Kidney epithelial cell (primary cell): ENCODE measurements around the gene ABR. TPM values are rescaled to one million over a fixed set of nuclear protein-coding genes. Genes with fewer than 3 reads are reported as not detected.

Experiments
- DNase-seq: peaks from one replicate; pipeline ENCODE4 v3.0.0-alpha.2; 2010; ENCODE audit warnings: low read depth
- H3K27me3 ChIP-seq: 2 replicates; pipeline ENCODE4 v1.6.0; 2011; ENCODE audit warnings: low read length; ENCODE audit not compliant: control insufficient read depth, insufficient read depth
- H3K36me3 ChIP-seq: 2 replicates; pipeline ENCODE4 v1.5.1; 2011; ENCODE audit warnings: low read length; ENCODE audit not compliant: control insufficient read depth, insufficient read depth
- H3K4me3 ChIP-seq: 2 replicates; pipeline ENCODE4 v1.5.1; 2011; ENCODE audit warnings: low read depth, mild to moderate bottlenecking, control low read depth, low read length
- total RNA-seq: library from RNA; depleted of rRNA; stranded (reverse); fragments of >200 nt; gene quantifications from 2 replicates; pipeline ENCODE4 v1.2.3, GENCODE V29; 2015
- TF ChIP-seq, protein P1 (sequence below): IDR thresholded peaks from 2 replicates; pipeline ENCODE4 v1.5.1; 2011; ENCODE audit warnings: mild to moderate bottlenecking, moderate library complexity, low read length, control low read depth, inconsistent platforms; ENCODE audit not compliant: insufficient read depth, poor library complexity, severe bottlenecking

The ABR gene
- total RNA-seq, 1 donor from 2014 or later, result 141 TPM

DNA sequence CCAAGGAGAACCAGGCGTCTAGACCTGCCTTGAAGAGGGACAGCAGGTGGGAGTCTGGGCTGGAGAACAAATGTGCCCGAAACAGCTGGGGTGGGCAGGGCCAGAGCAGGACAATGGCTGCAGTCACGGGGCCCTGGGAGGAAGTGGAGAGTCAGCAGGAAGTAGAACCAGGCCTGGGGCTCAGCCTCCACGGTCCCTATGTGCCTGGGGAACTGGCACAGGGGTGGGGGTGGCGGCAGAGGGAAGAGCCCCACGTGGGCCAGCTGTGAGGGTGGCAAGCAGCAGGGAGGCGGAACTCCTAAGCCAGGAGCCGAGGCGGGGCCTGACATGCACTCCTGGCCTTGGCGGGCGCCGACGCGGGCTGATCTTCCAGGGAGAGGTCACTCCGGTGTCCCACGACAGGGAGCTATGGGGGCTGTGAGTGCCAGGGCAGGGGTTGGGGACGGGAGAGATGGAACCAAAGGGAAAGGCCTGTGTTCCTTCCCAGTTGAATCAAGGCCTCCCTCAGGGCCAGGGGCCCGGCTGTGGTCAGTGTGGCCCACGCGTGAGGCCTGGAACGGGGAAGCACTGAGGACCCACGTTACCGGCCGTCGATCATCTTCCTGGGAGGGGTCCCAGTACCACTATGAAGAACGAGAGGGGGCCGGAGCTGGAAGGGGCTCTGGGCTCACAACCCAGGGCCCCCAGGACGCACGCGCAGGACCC lies 140.1 kb downstream of the ABR start:
- H3K4me3 ChIP-seq, result no peak overlapping the region
- H3K27me3 ChIP-seq, result no peaks in the 10 kb centered on the region
- TF ChIP-seq, protein P1, sequence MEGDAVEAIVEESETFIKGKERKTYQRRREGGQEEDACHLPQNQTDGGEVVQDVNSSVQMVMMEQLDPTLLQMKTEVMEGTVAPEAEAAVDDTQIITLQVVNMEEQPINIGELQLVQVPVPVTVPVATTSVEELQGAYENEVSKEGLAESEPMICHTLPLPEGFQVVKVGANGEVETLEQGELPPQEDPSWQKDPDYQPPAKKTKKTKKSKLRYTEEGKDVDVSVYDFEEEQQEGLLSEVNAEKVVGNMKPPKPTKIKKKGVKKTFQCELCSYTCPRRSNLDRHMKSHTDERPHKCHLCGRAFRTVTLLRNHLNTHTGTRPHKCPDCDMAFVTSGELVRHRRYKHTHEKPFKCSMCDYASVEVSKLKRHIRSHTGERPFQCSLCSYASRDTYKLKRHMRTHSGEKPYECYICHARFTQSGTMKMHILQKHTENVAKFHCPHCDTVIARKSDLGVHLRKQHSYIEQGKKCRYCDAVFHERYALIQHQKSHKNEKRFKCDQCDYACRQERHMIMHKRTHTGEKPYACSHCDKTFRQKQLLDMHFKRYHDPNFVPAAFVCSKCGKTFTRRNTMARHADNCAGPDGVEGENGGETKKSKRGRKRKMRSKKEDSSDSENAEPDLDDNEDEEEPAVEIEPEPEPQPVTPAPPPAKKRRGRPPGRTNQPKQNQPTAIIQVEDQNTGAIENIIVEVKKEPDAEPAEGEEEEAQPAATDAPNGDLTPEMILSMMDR, result no peak
- no peaks in the 10 kb centered on the region for H3K36me3 ChIP-seq
- DNase-seq, result no peak

GRCh38 chr17:1039123-1039507 lies 140.7 kb downstream of the ABR start:
- TF ChIP-seq, protein P1, result no peak
- H3K27me3 ChIP-seq, result no peaks in the 10 kb centered on the region
- DNase-seq, result no peak
- no peaks in the 10 kb centered on the region for H3K36me3 ChIP-seq
- H3K4me3 ChIP-seq, result no peak overlapping the region

DNA sequence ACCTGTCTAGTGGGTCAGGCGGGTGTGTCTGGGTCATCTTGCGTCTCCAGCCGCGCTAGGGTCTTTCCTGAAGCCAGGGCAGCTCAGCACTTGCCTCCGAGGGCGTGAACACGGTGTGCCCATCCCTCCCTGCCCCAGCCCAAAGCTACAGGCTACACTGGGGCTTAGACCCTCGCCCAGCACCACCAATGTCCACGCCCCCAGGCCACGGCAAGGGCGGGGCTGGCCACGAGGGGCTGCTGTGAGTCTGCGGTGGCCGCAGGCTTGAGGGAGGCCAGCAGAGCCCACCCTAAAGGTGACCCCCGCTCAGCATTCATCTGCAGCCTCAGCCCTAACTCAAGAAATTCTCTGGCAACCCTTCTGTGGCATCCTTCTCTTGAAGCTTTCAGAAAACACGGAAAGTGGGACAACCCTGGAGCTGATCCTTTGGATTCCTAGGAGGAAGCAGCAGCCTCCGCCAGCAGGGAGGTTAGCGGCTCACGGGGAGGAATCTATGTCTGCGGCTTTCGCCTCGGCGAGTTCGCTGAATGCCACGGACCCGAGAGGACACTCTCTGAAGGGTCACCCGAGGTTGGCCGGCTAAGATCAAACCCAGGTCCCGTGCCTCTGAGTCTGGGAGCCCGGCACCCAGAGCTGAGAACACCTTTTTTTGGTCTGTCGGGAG lies 141.2 kb downstream of the ABR start:
- H3K27me3 ChIP-seq, result no peaks in the 10 kb centered on the region
- H3K36me3 ChIP-seq, result no peaks in the 10 kb centered on the region
- TF ChIP-seq, protein P1, result no peak
- H3K4me3 ChIP-seq, result no peak overlapping the region
- no peak for DNase-seq

GRCh38 chr17:1037238-1037879 lies 142.4 kb downstream of the ABR start:
- no peaks in the 10 kb centered on the region for H3K36me3 ChIP-seq
- H3K27me3 ChIP-seq, result no peaks in the 10 kb centered on the region
- DNase-seq, result no peak
- no peak overlapping the region for H3K4me3 ChIP-seq
- TF ChIP-seq, protein P1, result no peak

DNA sequence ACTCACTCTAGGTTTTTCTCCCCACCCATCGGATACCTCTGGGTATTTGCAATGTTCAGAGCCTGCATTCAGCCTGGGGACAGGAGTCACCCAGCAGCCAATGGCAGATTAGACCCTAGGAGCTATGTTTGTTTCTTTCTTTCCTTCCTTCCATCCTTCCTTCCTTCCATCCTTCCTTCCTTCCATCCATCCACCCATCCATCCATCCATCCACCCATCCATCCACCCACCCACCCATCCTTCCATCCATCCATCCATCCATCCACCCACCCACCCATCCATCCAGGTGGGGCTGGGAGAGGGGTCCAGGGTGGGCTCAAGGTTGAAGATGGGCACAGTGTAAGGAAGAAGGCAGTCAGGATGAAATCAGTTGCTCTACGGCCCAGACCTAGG lies 142.9 kb downstream of the ABR start:
- Histone ChIP-seq H3K36me3 (no peaks in the 10 kb centered on the region), H3K27me3 (no peaks in the 10 kb centered on the region), H3K4me3 (no peak overlapping the region)
- no peak for DNase-seq
- TF ChIP-seq, protein P1, result no peak
